ENCODE results near the gene INF2. TPM values are rescaled to one million over a fixed set of nuclear protein-coding genes. Genes with fewer than 3 reads are reported as not detected.

The INF2 gene
- total RNA-seq, 4 donors from 2014 or later: 187 to 510 (median 205) TPM

DNA sequence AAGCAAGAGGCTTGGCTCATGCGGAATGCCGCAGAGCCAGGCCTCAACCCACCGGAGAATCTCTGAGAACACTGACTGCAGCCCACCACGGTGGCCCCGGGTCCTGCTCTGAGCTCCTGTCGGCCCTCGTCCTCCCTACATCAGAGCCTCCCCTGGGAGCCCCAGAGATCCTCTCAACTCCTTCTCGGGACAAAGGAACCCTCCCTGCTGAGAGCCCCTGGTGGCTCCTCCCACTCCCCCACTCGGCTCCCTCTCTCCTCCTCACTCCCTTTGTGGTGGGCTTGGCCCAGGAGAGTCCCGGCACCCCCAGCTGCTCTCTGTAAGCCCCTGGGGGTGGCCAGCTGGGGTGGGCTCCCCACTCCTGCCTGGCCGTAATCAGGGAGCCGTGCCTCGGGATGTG lies 11.1 kb upstream of the INF2 start:
- Histone ChIP-seq H3K4me3 (peak overlapping the region in 3 of 4 donors; percentile 35 to 56 (median 49)), H3K9me3 (no peaks in the 10 kb centered on the region), H3K27ac (peak overlapping the region; percentile 84 to 92 (median 87)), H3K4me1 (peaks cover 52 to 61% (median 58%) of the 10 kb centered on the region in 4 donors), H3K36me3 (no peaks in the 10 kb centered on the region), H3K27me3 (no peaks in the 10 kb centered on the region)
- 56% methylated on average over 13 of the region's 13 CpGs; no CpG with 5 or more reads in 1 of the 2 donors for WGBS, 2 donors (ENCODE audit: low coverage in 1 of 2)
- no peak for DNase-seq
- in situ Hi-C loops (cut with MboI; ENCODE audit: low pct_ligation_motif_present in 1 of 4, low pct_unique_long_range_greater_than_20kb in 1 of 4, low sequenced_read_pairs in 3 of 4): no loop called here
- TF ChIP-seq POLR2AphosphoS5 (IDR thresholded peaks at IDR 0.05) (no peak), POLR2A (IDR thresholded peaks at IDR 0.05) (no peak), CTCF (IDR thresholded peaks at IDR 0.05) (no peak), EP300 (IDR thresholded peaks at IDR 0.05; ENCODE audit: low read depth) (no peak)
- intact Hi-C loops (cut with DNase I; ENCODE audit: low total_unique reads): no loop called here

- WGBS, 2 donors (ENCODE audit: low coverage in 1 of 2): 88% methylated on average over 15 of the region's 18 CpGs; no CpG with 5 or more reads in 1 of the 2 donors
- in situ Hi-C loops (cut with MboI; ENCODE audit: low pct_ligation_motif_present in 1 of 4, low pct_unique_long_range_greater_than_20kb in 1 of 4, low sequenced_read_pairs in 3 of 4): no loop called here
- no peaks in the 10 kb centered on the region for H3K27me3 ChIP-seq
- no peak overlapping the region for H3K4me3 ChIP-seq
- no peak for TF ChIP-seq POLR2AphosphoS5 (IDR thresholded peaks at IDR 0.05)
- TF ChIP-seq EP300 (IDR thresholded peaks at IDR 0.05; ENCODE audit: low read depth): no peak
- no peak for TF ChIP-seq POLR2A (IDR thresholded peaks at IDR 0.05)
- no peak for TF ChIP-seq CTCF (IDR thresholded peaks at IDR 0.05)
- no peak for DNase-seq
- H3K4me1 ChIP-seq: peaks cover 52 to 61% (median 58%) of the 10 kb centered on the region in 4 donors
- intact Hi-C loops (cut with DNase I; ENCODE audit: low total_unique reads): no loop called here
- peak overlapping the region; percentile 86 to 92 (median 88) for H3K27ac ChIP-seq
- no peaks in the 10 kb centered on the region for H3K36me3 ChIP-seq
- H3K9me3 ChIP-seq: no peaks in the 10 kb centered on the region
Observed at GRCh38 chr14:104678901-104679705, 10.3 kb upstream of the INF2 start.

GRCh38 chr14:104680056-104680805 lies 9.2 kb upstream of the INF2 start:
- Histone ChIP-seq H3K36me3 (no peaks in the 10 kb centered on the region), H3K9me3 (no peaks in the 10 kb centered on the region), H3K4me1 (peaks cover 52 to 61% (median 58%) of the 10 kb centered on the region in 4 donors), H3K27me3 (no peaks in the 10 kb centered on the region), H3K27ac (peak overlapping the region; percentile 86 to 92 (median 88)), H3K4me3 (no peak overlapping the region)
- 73% methylated on average over 18 of the region's 21 CpGs; no CpG with 5 or more reads in 1 of the 2 donors for WGBS, 2 donors (ENCODE audit: low coverage in 1 of 2)
- in situ Hi-C loops (cut with MboI; ENCODE audit: low pct_ligation_motif_present in 1 of 4, low pct_unique_long_range_greater_than_20kb in 1 of 4, low sequenced_read_pairs in 3 of 4): no loop called here
- intact Hi-C loops (cut with DNase I; ENCODE audit: low total_unique reads): no loop called here
- TF ChIP-seq POLR2A (IDR thresholded peaks at IDR 0.05): no peak
- no peak for TF ChIP-seq CTCF (IDR thresholded peaks at IDR 0.05)
- no peak for TF ChIP-seq EP300 (IDR thresholded peaks at IDR 0.05; ENCODE audit: low read depth)
- TF ChIP-seq POLR2AphosphoS5 (IDR thresholded peaks at IDR 0.05): no peak
- DNase-seq: peak; percentile 54

All from transverse colon (tissue), 4 donors.